ENCODE measurements around the gene BTC.
"Not testable (repeated sequence)": the region's sequence is repeated elsewhere in the genome, so short reads cannot be mapped to it uniquely, and the experiment has no call there.

The BTC gene

GRCh38 chr4:74794382-74795010, at the start of gene BTC:
TSS of gene BTC (minus strand) at chr4:74794523. CDS start at chr4:74794325, 198 bp downstream.
- DNase-seq (ENCODE audit: low spot score) = no peak

GRCh38 chr4:74840936-74841509, 46.7 kb upstream of the BTC start:
- no peak for DNase-seq (ENCODE audit: low spot score)

GRCh38 chr4:74838746-74839370, 44.5 kb upstream of the BTC start:
- no peak for DNase-seq (ENCODE audit: low spot score)

GRCh38 chr4:74830928-74831327, 36.6 kb upstream of the BTC start:
- no peak for DNase-seq (ENCODE audit: low spot score)

- no peak for DNase-seq (ENCODE audit: low spot score)
Measured at GRCh38 chr4:74823194-74823593, 28.9 kb upstream of the BTC start.

GRCh38 chr4:74822603-74823002, 28.3 kb upstream of the BTC start:
- DNase-seq (ENCODE audit: low spot score) = no peak

GRCh38 chr4:74821541-74821940, 27.2 kb upstream of the BTC start:
- DNase-seq (ENCODE audit: low spot score) = no peak

- DNase-seq (ENCODE audit: low spot score) = no peak
Measured at GRCh38 chr4:74814052-74814451, 19.7 kb upstream of the BTC start.

GRCh38 chr4:74812056-74812455, 17.7 kb upstream of the BTC start:
- DNase-seq (ENCODE audit: low spot score) = not testable (repeated sequence)

- no peak for DNase-seq (ENCODE audit: low spot score)
Measured at GRCh38 chr4:74805601-74806000, 11.3 kb upstream of the BTC start.

GRCh38 chr4:74800310-74800709, 6.0 kb upstream of the BTC start:
- DNase-seq (ENCODE audit: low spot score) = no peak

- no peak for DNase-seq (ENCODE audit: low spot score)
Measured at GRCh38 chr4:74796631-74797030, 2.3 kb upstream of the BTC start.

- no peak for DNase-seq (ENCODE audit: low spot score)
Measured at GRCh38 chr4:74793757-74794381, 454 bp downstream of the BTC start.

GRCh38 chr4:74790652-74791051, 3.7 kb downstream of the BTC start:
- no peak for DNase-seq (ENCODE audit: low spot score)

GRCh38 chr4:74789518-74789917, 4.8 kb downstream of the BTC start:
- DNase-seq (ENCODE audit: low spot score) = no peak

- DNase-seq (ENCODE audit: low spot score) = no peak
Measured at GRCh38 chr4:74777531-74777930, 16.8 kb downstream of the BTC start.

- DNase-seq (ENCODE audit: low spot score) = no peak
Measured at GRCh38 chr4:74772783-74773182, 21.5 kb downstream of the BTC start.

- DNase-seq (ENCODE audit: low spot score) = no peak
Measured at GRCh38 chr4:74772106-74772505, 22.2 kb downstream of the BTC start.

- DNase-seq (ENCODE audit: low spot score) = no peak
Measured at GRCh38 chr4:74770226-74770910, 24.0 kb downstream of the BTC start.

- DNase-seq (ENCODE audit: low spot score) = no peak
Measured at GRCh38 chr4:74768857-74769525, 25.3 kb downstream of the BTC start.

- DNase-seq (ENCODE audit: low spot score) = no peak
Measured at GRCh38 chr4:74764119-74764518, 30.2 kb downstream of the BTC start.

GRCh38 chr4:74758551-74759145, 35.7 kb downstream of the BTC start:
- DNase-seq (ENCODE audit: low spot score) = no peak

Data from CD4-positive, alpha-beta T cell treated with Interleukin-15 for 4 hours (primary cell).